Ovary (tissue), 3 donors: ENCODE measurements around the gene LIMCH1.

ENCODE experiments used
- POLR2A ChIP-seq: fragments of 450-650 bp; IDR thresholded peaks from one replicate; pipeline ENCODE4 v1.6.1; 2017; ENCODE audit warnings: antibody characterized with exemption, mild to moderate bottlenecking, moderate library complexity
- TF ChIP-seq, protein P1 (sequence below), 3 donors: fragments of 450-650 bp in 2 of 3; fragments of 200-600 bp in 1 of 3; IDR thresholded peaks; one replicate each; pipeline versions ENCODE4 v1.5.1 to v1.8.0; 2016 to 2022; ENCODE audit warnings: antibody characterized with exemption in 3 of 3, mild to moderate bottlenecking in 1 of 3
- donor health status: DM: no; HTN: no; CAD: no.

DNA sequence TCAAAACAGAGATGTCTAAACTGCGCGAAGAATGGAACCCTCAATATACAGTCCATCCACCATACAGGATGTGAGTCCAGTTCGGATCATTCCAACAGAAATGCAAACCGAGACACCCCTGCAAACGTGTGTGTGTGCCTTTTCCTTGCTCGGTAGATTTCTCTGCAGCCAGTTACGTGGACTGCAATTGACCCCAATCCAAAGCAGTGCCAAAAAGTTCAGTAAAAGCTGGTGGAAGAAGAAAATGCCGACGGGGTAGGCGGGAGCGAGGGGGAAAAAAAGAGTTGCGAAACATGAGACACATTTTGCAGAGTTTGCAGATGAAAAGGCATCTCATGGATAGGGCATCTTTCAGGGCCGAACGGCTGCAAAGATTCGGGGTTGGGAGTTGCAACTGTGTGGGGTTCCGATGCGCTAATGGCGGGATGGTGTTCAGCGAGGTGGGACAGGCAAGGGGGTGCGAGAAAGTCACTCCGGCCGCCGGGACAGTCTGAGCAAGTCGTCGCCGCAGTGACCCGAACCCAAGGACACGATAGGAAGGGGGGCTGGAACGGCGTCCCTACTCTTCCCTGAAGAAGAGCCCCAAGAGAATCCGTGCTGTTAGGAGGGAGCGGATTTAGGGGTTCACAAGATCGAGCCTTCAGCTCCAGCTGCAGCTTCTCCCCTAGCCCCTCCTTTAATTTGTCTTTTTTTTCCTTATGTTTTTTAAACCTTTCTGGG is 206.8 kb downstream of the LIMCH1 start:
- TF ChIP-seq, protein P1, sequence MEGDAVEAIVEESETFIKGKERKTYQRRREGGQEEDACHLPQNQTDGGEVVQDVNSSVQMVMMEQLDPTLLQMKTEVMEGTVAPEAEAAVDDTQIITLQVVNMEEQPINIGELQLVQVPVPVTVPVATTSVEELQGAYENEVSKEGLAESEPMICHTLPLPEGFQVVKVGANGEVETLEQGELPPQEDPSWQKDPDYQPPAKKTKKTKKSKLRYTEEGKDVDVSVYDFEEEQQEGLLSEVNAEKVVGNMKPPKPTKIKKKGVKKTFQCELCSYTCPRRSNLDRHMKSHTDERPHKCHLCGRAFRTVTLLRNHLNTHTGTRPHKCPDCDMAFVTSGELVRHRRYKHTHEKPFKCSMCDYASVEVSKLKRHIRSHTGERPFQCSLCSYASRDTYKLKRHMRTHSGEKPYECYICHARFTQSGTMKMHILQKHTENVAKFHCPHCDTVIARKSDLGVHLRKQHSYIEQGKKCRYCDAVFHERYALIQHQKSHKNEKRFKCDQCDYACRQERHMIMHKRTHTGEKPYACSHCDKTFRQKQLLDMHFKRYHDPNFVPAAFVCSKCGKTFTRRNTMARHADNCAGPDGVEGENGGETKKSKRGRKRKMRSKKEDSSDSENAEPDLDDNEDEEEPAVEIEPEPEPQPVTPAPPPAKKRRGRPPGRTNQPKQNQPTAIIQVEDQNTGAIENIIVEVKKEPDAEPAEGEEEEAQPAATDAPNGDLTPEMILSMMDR (IDR thresholded peaks at IDR 0.05), result no peak
- TF ChIP-seq POLR2A, result no peak
